CD4-positive, alpha-beta T cell (primary cell): ENCODE results near the gene MYH6. TPM values are rescaled to one million over a fixed set of nuclear protein-coding genes. Genes with fewer than 3 reads are reported as not detected.

Experiments used
- ATAC-seq: fragments of 200-7000 bp; cut with Tn5 transposase; one replicate; pipeline ENCODE4 v1.10.0; 2022; ENCODE audit warnings: mild to moderate bottlenecking; ENCODE audit not compliant: poor library complexity
- CTCF ChIA-PET: fragments of 350-600 bp; sonication (Branson Sonifier 250); formaldehyde crosslinking; loops from one replicate; lab custom pipeline; 2021; ENCODE audit warnings: antibody characterized with exemption, inconsistent platforms; lab: Charles Lee
- POLR2A ChIA-PET: fragments of 350-600 bp; sonication (Branson Sonifier 250); formaldehyde crosslinking; loops from one replicate; lab custom pipeline; 2021; ENCODE audit warnings: antibody characterized with exemption, inconsistent platforms; lab: Charles Lee
- DNase-seq, 14 experiments: peaks; one replicate each; pipeline ENCODE4 v3.0.0-alpha.2; 2013 to 2020; ENCODE audit warnings: mixed read lengths in 2 of 14
- H3K27ac ChIP-seq, 2 donors: one replicate each; pipeline versions ENCODE4 v1.5.1 to v1.7.0; 2013; ENCODE audit warnings: low read length in 2 of 2, low read depth in 1 of 2, mild to moderate bottlenecking in 1 of 2
- H3K27me3 ChIP-seq, 2 experiments: 1 replicate in 1 of 2; 2 replicates in 1 of 2; pipeline versions ENCODE4 v1.6.1 to v1.7.0; 2013; ENCODE audit warnings: low read length in 2 of 2, control low read depth in 1 of 2, mild to moderate bottlenecking in 1 of 2, moderate library complexity in 1 of 2; ENCODE audit not compliant: insufficient read depth in 2 of 2, control insufficient read depth in 1 of 2
- H3K36me3 ChIP-seq: one replicate; pipeline ENCODE4 v1.6.1; 2013; ENCODE audit warnings: low read length, control low read depth; ENCODE audit not compliant: insufficient read depth
- H3K4me1 ChIP-seq: one replicate; pipeline ENCODE4 v1.6.1; 2013; ENCODE audit warnings: low read length, control low read depth; ENCODE audit not compliant: insufficient read depth
- H3K4me3 ChIP-seq: one replicate; pipeline ENCODE4 v1.5.1; 2013; ENCODE audit warnings: mild to moderate bottlenecking, low read length, moderate library complexity
- H3K9me3 ChIP-seq, 2 experiments: 1 replicate in 1 of 2; 2 replicates in 1 of 2; pipeline versions ENCODE4 v1.6.1 to v1.7.0; 2013; ENCODE audit warnings: low read length in 2 of 2, mild to moderate bottlenecking in 2 of 2, control low read depth in 1 of 2, moderate library complexity in 1 of 2; ENCODE audit not compliant: control insufficient read depth in 1 of 2, insufficient read depth in 1 of 2
- H3K27ac Mint-ChIP-seq: one replicate; pipeline ENCODE4 v1.8.0; 2020; ENCODE audit warnings: mixed read lengths
- H3K27me3 Mint-ChIP-seq: one replicate; pipeline ENCODE4 v1.8.0; 2021; ENCODE audit warnings: mixed read lengths
- H3K36me3 Mint-ChIP-seq: one replicate; pipeline ENCODE4 v1.8.0; 2021; ENCODE audit warnings: low read depth, mixed read lengths
- H3K4me1 Mint-ChIP-seq: one replicate; pipeline ENCODE4 v1.8.0; 2021; ENCODE audit warnings: low read depth, mixed read lengths
- H3K4me3 Mint-ChIP-seq: one replicate; pipeline ENCODE4 v1.8.0; 2020; ENCODE audit warnings: mild to moderate bottlenecking, mixed read lengths
- H3K9me3 Mint-ChIP-seq: one replicate; pipeline ENCODE4 v1.8.0; 2020; ENCODE audit warnings: mixed read lengths
- intact Hi-C, 2 experiments: fragments of 100-400 bp; cut with DNase I in 1 of 2; cut with micrococcal nuclease in 1 of 2; formaldehyde crosslinking; loops; one replicate each; pipeline versions ENCODE4 v1.15.1 to v1.9.0; 2023 to 2025; cut with DNase I, micrococcal nuclease
- total RNA-seq, 174 experiments: library from RNA in 2 of 174; stranded (reverse) in 2 of 174; gene quantifications; one replicate each; pipeline ENCODE4 v1.2.3 and lab custom pipeline; 2021 to 2026
- TF ChIP-seq, protein P1 (sequence below): fragments of 200-600 bp; IDR thresholded peaks from one replicate; pipeline ENCODE4 v1.8.0; 2022; ENCODE audit warnings: antibody characterized with exemption, mild to moderate bottlenecking

The MYH6 gene
- total RNA-seq, 2 experiments from 2014 or later, result not detected

- CTCF ChIA-PET, result no interaction called here
- Mint-ChIP-seq H3K27ac (no peak overlapping the region), H3K4me1 (no peaks in the 10 kb centered on the region), H3K4me3 (no peak overlapping the region), H3K36me3 (no peaks in the 10 kb centered on the region), H3K27me3 (peaks cover 46% of the 10 kb centered on the region), H3K9me3 (no peaks in the 10 kb centered on the region)
- POLR2A ChIA-PET, result interaction anchor here (1.1 kb wide), 1 partner anchor 38 kb away, joined by 3 read pairs; the partner anchor contains the start of gene PABPN1
- no peak for ATAC-seq
- Histone ChIP-seq H3K36me3 (no peaks in the 10 kb centered on the region), H3K27me3 (peaks cover 8 to 17% of the 10 kb centered on the region in 2 experiments), H3K9me3 (peaks cover 0 to 8% of the 10 kb centered on the region in 2 experiments), H3K4me3 (no peak overlapping the region), H3K27ac (no peak overlapping the region), H3K4me1 (peaks cover 2% of the 10 kb centered on the region)
- DNase-seq, result no peak
- TF ChIP-seq, protein P1, sequence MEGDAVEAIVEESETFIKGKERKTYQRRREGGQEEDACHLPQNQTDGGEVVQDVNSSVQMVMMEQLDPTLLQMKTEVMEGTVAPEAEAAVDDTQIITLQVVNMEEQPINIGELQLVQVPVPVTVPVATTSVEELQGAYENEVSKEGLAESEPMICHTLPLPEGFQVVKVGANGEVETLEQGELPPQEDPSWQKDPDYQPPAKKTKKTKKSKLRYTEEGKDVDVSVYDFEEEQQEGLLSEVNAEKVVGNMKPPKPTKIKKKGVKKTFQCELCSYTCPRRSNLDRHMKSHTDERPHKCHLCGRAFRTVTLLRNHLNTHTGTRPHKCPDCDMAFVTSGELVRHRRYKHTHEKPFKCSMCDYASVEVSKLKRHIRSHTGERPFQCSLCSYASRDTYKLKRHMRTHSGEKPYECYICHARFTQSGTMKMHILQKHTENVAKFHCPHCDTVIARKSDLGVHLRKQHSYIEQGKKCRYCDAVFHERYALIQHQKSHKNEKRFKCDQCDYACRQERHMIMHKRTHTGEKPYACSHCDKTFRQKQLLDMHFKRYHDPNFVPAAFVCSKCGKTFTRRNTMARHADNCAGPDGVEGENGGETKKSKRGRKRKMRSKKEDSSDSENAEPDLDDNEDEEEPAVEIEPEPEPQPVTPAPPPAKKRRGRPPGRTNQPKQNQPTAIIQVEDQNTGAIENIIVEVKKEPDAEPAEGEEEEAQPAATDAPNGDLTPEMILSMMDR, result no peak
- intact Hi-C loops, result no loop called here
Measured at GRCh38 chr14:23359722-23360447, 48.2 kb downstream of the MYH6 start.

DNA sequence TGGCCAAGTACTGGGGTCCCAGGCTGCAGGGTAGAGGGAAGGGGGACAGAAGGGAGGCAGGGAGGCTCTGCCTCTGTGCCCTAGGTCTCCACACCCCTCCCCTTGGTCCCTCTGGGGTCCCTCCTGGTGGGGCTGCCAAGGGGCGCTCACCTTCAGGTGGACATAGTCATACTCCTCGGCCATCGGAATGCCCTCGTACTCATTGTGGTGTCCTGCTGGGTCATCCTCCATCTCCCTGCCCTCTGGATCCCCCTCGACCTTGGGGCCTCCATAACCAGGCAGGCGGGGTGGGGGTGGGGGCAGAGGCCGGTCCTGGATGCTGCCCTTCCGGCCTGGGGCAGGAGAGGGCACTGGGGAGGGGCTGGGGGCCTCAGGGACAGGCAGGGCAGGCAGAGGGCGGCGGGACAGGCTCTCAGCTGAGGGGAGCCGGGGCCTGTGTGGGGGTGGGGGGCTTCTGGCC lies 48.9 kb downstream of the MYH6 start:
- no peak for DNase-seq
- H3K9me3 ChIP-seq, result peaks cover 0 to 1% of the 10 kb centered on the region in 2 experiments
- no peak overlapping the region for H3K4me3 Mint-ChIP-seq
- H3K27me3 ChIP-seq, result peaks cover 3 to 11% of the 10 kb centered on the region in 2 experiments
- no peak overlapping the region for H3K27ac ChIP-seq
- no peaks in the 10 kb centered on the region for H3K4me1 ChIP-seq
- H3K27me3 Mint-ChIP-seq, result peaks cover 44% of the 10 kb centered on the region
- ChIA-PET POLR2A (no interaction called here), CTCF (no interaction called here)
- no peaks in the 10 kb centered on the region for H3K9me3 Mint-ChIP-seq
- H3K4me1 Mint-ChIP-seq, result no peaks in the 10 kb centered on the region
- no peak for ATAC-seq
- H3K36me3 ChIP-seq, result no peaks in the 10 kb centered on the region
- TF ChIP-seq, protein P1, result no peak
- no peak overlapping the region for H3K27ac Mint-ChIP-seq
- intact Hi-C loops, result no loop called here
- H3K36me3 Mint-ChIP-seq, result no peaks in the 10 kb centered on the region
- H3K4me3 ChIP-seq, result no peak overlapping the region

DNA sequence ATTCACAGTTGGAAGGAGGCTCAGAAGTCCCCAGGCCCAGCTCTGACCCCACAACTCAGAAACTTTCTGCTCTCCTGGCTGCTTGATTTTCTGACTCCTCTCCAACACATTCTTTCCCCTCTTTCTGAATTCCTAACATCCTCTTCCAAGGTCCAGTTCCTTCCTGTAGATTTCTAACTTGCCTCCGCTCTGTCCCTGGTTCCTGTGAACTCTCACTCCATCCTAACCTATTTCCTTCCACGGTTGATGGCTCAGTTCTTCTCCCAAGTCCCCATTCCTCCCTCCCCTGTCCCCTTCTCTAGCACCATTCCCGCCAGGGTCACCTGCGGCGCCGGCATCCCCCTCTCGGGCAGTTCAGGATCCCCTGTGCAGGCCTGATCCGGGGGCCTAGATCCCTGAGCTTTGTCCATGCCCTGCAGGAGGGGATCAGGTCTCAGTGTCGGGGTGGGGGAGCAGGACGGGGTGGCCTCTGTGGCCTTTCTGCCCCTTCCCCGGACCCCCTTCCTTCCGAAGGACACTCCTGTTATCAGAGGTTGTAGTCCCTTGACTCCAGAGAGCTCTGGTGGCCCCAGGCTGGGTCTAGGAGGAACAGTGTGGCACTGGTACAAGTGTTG lies 49.4 kb downstream of the MYH6 start:
- no peaks in the 10 kb centered on the region for H3K9me3 ChIP-seq
- H3K27me3 ChIP-seq, result peaks cover 0 to 9% of the 10 kb centered on the region in 2 experiments
- Mint-ChIP-seq H3K4me3 (no peak overlapping the region), H3K9me3 (no peaks in the 10 kb centered on the region), H3K36me3 (no peaks in the 10 kb centered on the region), H3K27me3 (peaks cover 45% of the 10 kb centered on the region), H3K4me1 (no peaks in the 10 kb centered on the region), H3K27ac (no peak overlapping the region)
- POLR2A ChIA-PET, result no interaction called here
- no peaks in the 10 kb centered on the region for H3K4me1 ChIP-seq
- ATAC-seq (no peak), DNase-seq (no peak)
- H3K4me3 ChIP-seq, result no peak overlapping the region
- H3K36me3 ChIP-seq, result no peaks in the 10 kb centered on the region
- CTCF ChIA-PET, result no interaction called here
- no peak overlapping the region for H3K27ac ChIP-seq
- TF ChIP-seq, protein P1, result no peak
- intact Hi-C loops, result no loop called here
